Astrocyte of the spinal cord (primary cell): ENCODE data around the gene BRAT1.

Experiments used
- DNase-seq: peaks from one replicate; pipeline ENCODE4 v3.0.0; 2011; ENCODE audit warnings: low read depth, low spot score
- H3K4me3 ChIP-seq: 2 replicates; pipeline ENCODE4 v1.5.1; 2011; ENCODE audit warnings: low read depth, mild to moderate bottlenecking, low read length, moderate library complexity
- CTCF ChIP-seq: IDR thresholded peaks from 2 replicates; pipeline ENCODE4 v1.5.1; 2012; ENCODE audit warnings: low read depth, mild to moderate bottlenecking, low read length, inconsistent platforms
- in situ Hi-C: cut with HindIII; loops from 2 replicates; pipeline ENCODE4 v1.10.0; 2017; ENCODE audit warnings: low sequenced_read_pairs

Gene BRAT1

GRCh38 chr7:2504128-2504888, 51.0 kb downstream of the BRAT1 start:
- no peak for DNase-seq
- in situ Hi-C loops = no loop called here
- no peak overlapping the region for H3K4me3 ChIP-seq
- TF ChIP-seq CTCF = no peak

- H3K4me3 ChIP-seq = no peak overlapping the region
- DNase-seq = no peak
- in situ Hi-C loops = no loop called here
- TF ChIP-seq CTCF = no peak
Measured at GRCh38 chr7:2503056-2503941, 52.0 kb downstream of the BRAT1 start.

GRCh38 chr7:2502647-2502966, 52.7 kb downstream of the BRAT1 start:
- in situ Hi-C loops = no loop called here
- no peak for DNase-seq
- H3K4me3 ChIP-seq = no peak overlapping the region
- TF ChIP-seq CTCF = no peak

GRCh38 chr7:2501947-2502646, 53.2 kb downstream of the BRAT1 start:
- in situ Hi-C loops = no loop called here

GRCh38 chr7:2500701-2501100, 54.6 kb downstream of the BRAT1 start:
- in situ Hi-C loops = no loop called here
- DNase-seq = no peak
- no peak for TF ChIP-seq CTCF
- H3K4me3 ChIP-seq = no peak overlapping the region

More at GRCh38 chr7:2501947-2502646, 53.2 kb downstream of the BRAT1 start:
- DNase-seq = no peak
- H3K4me3 ChIP-seq = no peak overlapping the region
- no peak for TF ChIP-seq CTCF

GRCh38 chr7:2499719-2500430, 55.4 kb downstream of the BRAT1 start:
- in situ Hi-C loops = no loop called here
- DNase-seq = no peak

More at GRCh38 chr7:2499719-2500430, 55.4 kb downstream of the BRAT1 start:
- H3K4me3 ChIP-seq = no peak overlapping the region
- TF ChIP-seq CTCF = no peak
